Bronchial epithelial cell (primary cell): ENCODE results near the gene DPP10. TPM values are rescaled to one million over a fixed set of nuclear protein-coding genes. Genes with fewer than 3 reads are reported as not detected.

Experiments
- DNase-seq: peaks from one replicate; pipeline ENCODE4 v3.0.0-alpha.2; 2010; ENCODE audit warnings: low read depth
- FAIRE-seq: peaks from 2 replicates; lab custom pipeline; 2011; peaks lifted over from hg19 to GRCh38; lab: Jason Lieb, UNC
- H3K27me3 ChIP-seq: 2 replicates; pipeline ENCODE4 v1.5.1; 2011; ENCODE audit warnings: low read length; ENCODE audit not compliant: control insufficient read depth, insufficient read depth
- H3K36me3 ChIP-seq: 2 replicates; pipeline ENCODE4 v1.5.1; 2011; ENCODE audit warnings: low read length; ENCODE audit not compliant: control insufficient read depth, insufficient read depth
- H3K4me3 ChIP-seq: 2 replicates; pipeline ENCODE4 v1.5.1; 2011; ENCODE audit warnings: mild to moderate bottlenecking, low read depth, low read length, control low read depth
- CTCF ChIP-seq: IDR thresholded peaks from 2 replicates; pipeline ENCODE4 v1.5.1; 2011; ENCODE audit warnings: mild to moderate bottlenecking, moderate library complexity, low read length, control low read depth, inconsistent platforms; ENCODE audit not compliant: insufficient read depth, severe bottlenecking
- total RNA-seq: library from RNA; depleted of rRNA; stranded (reverse); fragments of >200 nt; gene quantifications from 2 replicates; pipeline ENCODE4 v1.2.1, GENCODE V29; 2014

DPP10 gene
- total RNA-seq, 1 donor from 2014 or later, result 0.26 TPM

DNA sequence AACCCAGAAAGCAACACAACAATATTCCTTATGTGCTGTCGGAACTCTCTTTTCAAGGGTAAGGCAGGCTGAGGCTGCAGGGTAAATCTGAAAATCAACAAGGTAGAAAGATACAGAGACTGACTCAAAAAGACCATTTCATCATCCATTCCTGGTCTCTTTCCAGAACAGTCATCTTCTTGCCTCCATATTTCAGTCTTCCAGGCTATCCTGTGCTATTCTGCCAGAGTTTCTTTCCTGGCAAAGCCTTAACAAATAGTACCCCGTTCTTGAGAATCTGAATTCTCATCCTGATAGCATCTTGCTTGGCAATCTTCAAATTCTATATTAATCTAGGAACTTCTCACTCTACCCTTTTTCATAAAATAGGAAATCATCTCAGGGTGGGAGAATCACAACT lies 15.5 kb downstream of the DPP10 start:
- FAIRE-seq (no peak), DNase-seq (no peak)
- no peak for TF ChIP-seq CTCF
- H3K27me3 ChIP-seq, result no peaks in the 10 kb centered on the region
- H3K4me3 ChIP-seq, result no peak overlapping the region
- no peaks in the 10 kb centered on the region for H3K36me3 ChIP-seq

DNA sequence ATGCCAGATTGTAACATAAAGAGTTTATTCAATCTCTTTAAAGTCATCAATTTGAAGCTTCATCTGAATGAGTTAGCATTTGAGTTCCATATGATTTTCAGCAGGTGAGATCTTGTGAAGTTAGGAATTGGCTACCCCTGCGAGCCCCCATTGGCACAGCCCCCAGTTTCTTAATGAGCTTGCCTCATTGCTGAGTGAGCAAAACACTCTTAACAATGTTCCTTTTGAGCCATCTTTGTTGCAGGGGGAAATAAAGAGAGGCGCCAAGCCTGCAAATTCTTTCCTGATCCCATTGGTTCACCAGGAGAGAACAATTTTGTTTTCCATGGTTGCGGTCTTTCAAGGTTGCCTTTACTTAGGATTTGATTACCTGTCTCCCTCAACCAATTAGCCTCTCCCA lies 18.7 kb downstream of the DPP10 start:
- no peak overlapping the region for H3K4me3 ChIP-seq
- no peaks in the 10 kb centered on the region for H3K27me3 ChIP-seq
- DNase-seq (no peak), FAIRE-seq (no peak)
- H3K36me3 ChIP-seq, result no peaks in the 10 kb centered on the region
- TF ChIP-seq CTCF, result no peak

GRCh38 chr2:114464961-114465706 lies 22.7 kb downstream of the DPP10 start:
- DNase-seq (no peak), FAIRE-seq (no peak)
- H3K4me3 ChIP-seq, result no peak overlapping the region
- no peak for TF ChIP-seq CTCF
- no peaks in the 10 kb centered on the region for H3K36me3 ChIP-seq
- no peaks in the 10 kb centered on the region for H3K27me3 ChIP-seq

DNA sequence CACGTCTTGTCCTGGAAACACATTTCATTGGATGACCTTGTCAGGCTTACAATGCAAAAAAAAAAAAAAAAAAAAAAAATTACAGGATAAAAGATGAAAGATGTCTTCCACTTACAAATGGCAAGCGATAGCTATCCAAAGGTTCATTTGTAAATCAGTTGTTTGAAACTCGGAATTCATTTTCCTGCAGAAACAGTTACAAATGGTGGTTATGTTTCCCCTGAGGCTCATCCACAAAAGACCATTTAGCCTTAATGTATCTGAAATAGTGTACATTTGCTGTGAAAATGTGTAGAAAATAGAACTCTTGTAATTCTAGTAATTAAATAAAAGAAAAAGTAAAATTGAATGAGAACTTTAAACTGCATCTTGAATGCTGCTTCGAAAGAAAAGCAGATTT lies 25.9 kb downstream of the DPP10 start:
- no peak for TF ChIP-seq CTCF
- FAIRE-seq (no peak), DNase-seq (no peak)
- Histone ChIP-seq H3K4me3 (no peak overlapping the region), H3K27me3 (no peaks in the 10 kb centered on the region), H3K36me3 (no peaks in the 10 kb centered on the region)

DNA sequence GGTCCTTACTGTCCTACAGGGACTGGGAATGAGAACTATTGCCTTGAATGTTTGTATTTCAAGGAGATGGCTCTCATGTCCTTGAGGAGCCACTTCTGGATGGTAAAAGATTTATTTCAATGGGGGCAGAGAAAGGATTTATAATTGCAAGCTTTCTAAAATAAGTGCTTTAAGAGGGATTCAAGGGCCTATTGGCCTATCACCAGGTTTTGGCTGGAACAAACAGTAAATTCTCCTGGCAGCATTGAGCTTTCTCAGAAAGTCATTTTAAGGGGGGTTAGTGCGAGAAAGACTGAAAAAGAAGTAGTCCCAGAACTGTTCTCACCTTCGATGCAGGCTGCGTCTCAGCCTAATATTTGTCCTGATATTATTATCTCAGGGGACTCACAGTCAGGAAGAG lies 29.8 kb downstream of the DPP10 start:
- TF ChIP-seq CTCF, result no peak
- DNase-seq (no peak), FAIRE-seq (no peak)
- Histone ChIP-seq H3K27me3 (no peaks in the 10 kb centered on the region), H3K36me3 (no peaks in the 10 kb centered on the region), H3K4me3 (no peak overlapping the region)

DNA sequence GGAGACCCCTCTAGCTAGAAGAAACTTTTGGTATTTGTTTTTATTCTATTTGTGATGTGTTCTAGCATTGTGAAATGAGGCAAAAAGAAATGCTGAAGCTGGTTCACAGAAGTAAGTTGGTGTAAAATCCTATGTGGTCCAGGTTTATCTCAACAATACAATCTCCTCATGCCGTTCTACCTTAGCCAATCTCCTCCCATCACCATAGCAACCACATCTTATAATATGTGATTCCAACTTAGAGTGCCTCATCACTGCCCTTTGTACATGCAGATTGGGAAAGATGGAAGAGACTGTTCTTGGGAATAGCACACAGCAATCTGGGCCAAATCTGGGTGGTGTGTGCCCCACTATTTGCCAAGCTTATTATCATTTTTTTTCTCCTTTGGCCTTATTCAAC lies 30.3 kb downstream of the DPP10 start:
- no peak for DNase-seq
- Histone ChIP-seq H3K36me3 (no peaks in the 10 kb centered on the region), H3K27me3 (no peaks in the 10 kb centered on the region), H3K4me3 (no peak overlapping the region)
- no peak for TF ChIP-seq CTCF
- FAIRE-seq, result no peak
